SU-DHL-6 (cell line): Measurements from ENCODE around the gene PSMG1.

Experiments
- H2AFZ ChIP-seq: fragments of 200-600 bp; sonication (generic); 2 replicates; pipeline ENCODE4 v1.6.1; 2014; ENCODE audit warnings: low read depth, mild to moderate bottlenecking, moderate library complexity, mixed read lengths, antibody characterized with exemption, low read length; ENCODE audit not compliant: severe bottlenecking
- H3F3A ChIP-seq: fragments of 200-600 bp; shearing (Covaris generic); 2 replicates; pipeline ENCODE4 v1.6.0; 2016; ENCODE audit warnings: antibody characterized with exemption, mild to moderate bottlenecking; ENCODE audit not compliant: insufficient read depth
- H3K27ac ChIP-seq: fragments of 200-600 bp; sonication (generic); 2 replicates; pipeline ENCODE4 v1.5.1; 2016; ENCODE audit warnings: low read depth, mild to moderate bottlenecking, low read length, moderate library complexity, mixed read lengths
- H3K27me3 ChIP-seq: fragments of 200-600 bp; sonication (generic), shearing (Covaris generic); 2 replicates; pipeline ENCODE4 v1.6.0; 2014; ENCODE audit warnings: mild to moderate bottlenecking, low read length
- H3K36me3 ChIP-seq: fragments of 200-600 bp; sonication (generic); 2 replicates; pipeline ENCODE4 v1.6.1; 2014; ENCODE audit warnings: mild to moderate bottlenecking, low read length, mixed read lengths
- H3K4me2 ChIP-seq: fragments of 300-600, 200-600 bp; shearing (Covaris generic), sonication (generic); 2 replicates; pipeline ENCODE4 v1.6.0; 2014; ENCODE audit warnings: low read length, low read depth, mild to moderate bottlenecking; ENCODE audit not compliant: poor library complexity, severe bottlenecking
- H3K4me3 ChIP-seq: fragments of 200-600 bp; sonication (generic); 2 replicates; pipeline ENCODE4 v1.5.1; 2014; ENCODE audit warnings: antibody characterized with exemption, low read length, mild to moderate bottlenecking, mixed read lengths; ENCODE audit not compliant: insufficient read depth, poor library complexity, severe bottlenecking
- H3K79me2 ChIP-seq: fragments of 200-600 bp; sonication (generic); 2 replicates; pipeline ENCODE4 v1.6.1; 2014; ENCODE audit warnings: mild to moderate bottlenecking, low read length, moderate library complexity; ENCODE audit not compliant: insufficient read depth
- H3K9ac ChIP-seq: fragments of 200-600 bp; sonication (generic); 2 replicates; pipeline ENCODE4 v1.7.0; 2014; ENCODE audit warnings: mild to moderate bottlenecking, low read length
- H3K9me2 ChIP-seq: fragments of 200-600 bp; sonication (generic); replicated peaks from 2 replicates; pipeline ENCODE4 v1.6.1; 2014; ENCODE audit warnings: low read length; ENCODE audit not compliant: insufficient read depth
- H3K9me3 ChIP-seq: fragments of 200-600 bp; sonication (generic); 2 replicates; pipeline ENCODE4 v1.6.1; 2014; ENCODE audit warnings: low read length, mixed read lengths; ENCODE audit not compliant: insufficient read depth
- H4K20me1 ChIP-seq: fragments of 200-600 bp; sonication (generic); 2 replicates; pipeline ENCODE4 v1.6.1; 2014; ENCODE audit warnings: low read depth, mild to moderate bottlenecking, antibody characterized with exemption, low read length, moderate library complexity, mixed read lengths
- EZH2phosphoT487 ChIP-seq: fragments of 200-600 bp; sonication (generic), shearing (Covaris generic); conservative IDR thresholded peaks from 2 replicates; pipeline ENCODE4 v1.6.1; 2018; ENCODE audit warnings: mild to moderate bottlenecking, antibody characterized with exemption, low read length, moderate library complexity, mixed read lengths
- TF ChIP-seq, protein P1 (sequence below): fragments of 200-600 bp; sonication (generic); IDR thresholded peaks from one replicate; pipeline ENCODE4 v1.5.1; 2017; ENCODE audit warnings: antibody characterized with exemption, mild to moderate bottlenecking, low read length, moderate library complexity; ENCODE audit not compliant: insufficient read depth, poor library complexity, severe bottlenecking

PSMG1 gene

DNA sequence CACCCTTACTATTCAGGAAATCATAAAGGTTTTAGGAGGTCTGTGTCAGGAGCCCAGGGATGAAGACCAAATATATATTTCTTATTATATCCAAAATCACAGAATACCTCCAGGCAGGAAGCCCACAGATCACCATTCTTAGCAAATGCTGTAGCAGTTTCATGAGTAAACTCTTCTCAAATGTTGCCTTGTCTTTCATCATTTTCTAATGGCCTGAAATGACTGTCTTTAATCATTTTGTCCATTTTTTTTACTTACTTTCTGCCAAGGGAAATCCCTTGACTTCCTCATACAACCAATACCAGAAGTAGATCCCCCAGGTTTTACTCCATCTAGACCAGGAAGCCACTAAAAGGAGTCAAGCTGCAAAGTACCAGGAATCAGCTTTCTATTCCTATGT, 32.4 kb downstream of the PSMG1 start:
- no peaks in the 10 kb centered on the region for H3F3A ChIP-seq
- H3K9me3 ChIP-seq: no peaks in the 10 kb centered on the region
- no peaks in the 10 kb centered on the region for H3K79me2 ChIP-seq
- H3K27me3 ChIP-seq: no peaks in the 10 kb centered on the region
- no peaks in the 10 kb centered on the region for H4K20me1 ChIP-seq
- TF ChIP-seq, protein P1, sequence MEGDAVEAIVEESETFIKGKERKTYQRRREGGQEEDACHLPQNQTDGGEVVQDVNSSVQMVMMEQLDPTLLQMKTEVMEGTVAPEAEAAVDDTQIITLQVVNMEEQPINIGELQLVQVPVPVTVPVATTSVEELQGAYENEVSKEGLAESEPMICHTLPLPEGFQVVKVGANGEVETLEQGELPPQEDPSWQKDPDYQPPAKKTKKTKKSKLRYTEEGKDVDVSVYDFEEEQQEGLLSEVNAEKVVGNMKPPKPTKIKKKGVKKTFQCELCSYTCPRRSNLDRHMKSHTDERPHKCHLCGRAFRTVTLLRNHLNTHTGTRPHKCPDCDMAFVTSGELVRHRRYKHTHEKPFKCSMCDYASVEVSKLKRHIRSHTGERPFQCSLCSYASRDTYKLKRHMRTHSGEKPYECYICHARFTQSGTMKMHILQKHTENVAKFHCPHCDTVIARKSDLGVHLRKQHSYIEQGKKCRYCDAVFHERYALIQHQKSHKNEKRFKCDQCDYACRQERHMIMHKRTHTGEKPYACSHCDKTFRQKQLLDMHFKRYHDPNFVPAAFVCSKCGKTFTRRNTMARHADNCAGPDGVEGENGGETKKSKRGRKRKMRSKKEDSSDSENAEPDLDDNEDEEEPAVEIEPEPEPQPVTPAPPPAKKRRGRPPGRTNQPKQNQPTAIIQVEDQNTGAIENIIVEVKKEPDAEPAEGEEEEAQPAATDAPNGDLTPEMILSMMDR: no peak
- no peak for TF ChIP-seq EZH2phosphoT487
- no peak overlapping the region for H3K4me2 ChIP-seq
- no peak overlapping the region for H3K27ac ChIP-seq
- H2AFZ ChIP-seq: no peak overlapping the region
- no peak overlapping the region for H3K9ac ChIP-seq
- no peaks in the 10 kb centered on the region for H3K36me3 ChIP-seq
- no peaks in the 10 kb centered on the region for H3K9me2 ChIP-seq
- H3K4me3 ChIP-seq: no peak overlapping the region

DNA sequence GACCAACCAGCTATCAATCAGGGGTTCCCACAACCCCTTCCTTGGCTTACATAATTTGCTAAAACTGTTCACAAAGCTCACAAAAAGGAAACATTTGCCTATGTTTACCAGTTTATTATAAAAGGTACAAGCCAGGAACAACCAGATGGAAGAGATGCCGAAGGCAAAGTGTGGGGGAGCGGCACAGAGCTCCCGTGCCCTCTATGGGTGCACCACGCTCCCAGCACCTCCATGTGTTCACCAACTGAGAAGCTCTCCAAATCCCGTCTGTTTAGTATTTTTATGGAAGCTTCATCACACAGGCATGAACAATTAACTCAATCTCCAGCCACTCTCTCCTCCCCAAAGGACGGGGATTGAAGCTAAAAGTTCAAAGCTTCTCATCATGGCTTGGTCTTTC, 32.9 kb downstream of the PSMG1 start:
- Histone ChIP-seq H3K9me3 (no peaks in the 10 kb centered on the region), H3K9ac (no peak overlapping the region), H3K4me2 (no peak overlapping the region), H3K4me3 (no peak overlapping the region), H2AFZ (no peak overlapping the region), H3F3A (no peaks in the 10 kb centered on the region), H3K9me2 (no peaks in the 10 kb centered on the region), H3K79me2 (no peaks in the 10 kb centered on the region), H3K27me3 (no peaks in the 10 kb centered on the region), H4K20me1 (no peaks in the 10 kb centered on the region), H3K27ac (no peak overlapping the region), H3K36me3 (no peaks in the 10 kb centered on the region)
- TF ChIP-seq EZH2phosphoT487: no peak
- TF ChIP-seq, protein P1: no peak

DNA sequence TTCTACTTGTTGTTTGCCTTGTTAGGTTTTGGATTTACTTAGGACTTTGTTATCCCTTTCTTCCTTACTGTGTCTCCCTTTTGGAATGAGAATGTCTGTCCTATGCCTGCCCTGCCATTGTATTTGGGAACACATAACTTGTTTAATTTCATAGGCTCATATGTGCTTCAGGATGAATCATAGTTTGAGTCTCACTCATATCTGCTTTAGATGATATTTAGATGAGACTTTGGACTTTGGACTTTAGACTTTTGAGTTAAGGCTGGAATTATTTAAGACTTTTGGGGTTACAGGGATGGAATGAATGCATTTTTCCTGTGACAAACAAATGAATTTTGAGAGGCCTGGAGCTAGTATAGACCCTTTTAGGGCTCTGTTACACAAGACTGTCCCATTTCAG, 33.4 kb downstream of the PSMG1 start:
- H4K20me1 ChIP-seq: no peaks in the 10 kb centered on the region
- H3K9ac ChIP-seq: no peak overlapping the region
- no peaks in the 10 kb centered on the region for H3F3A ChIP-seq
- no peaks in the 10 kb centered on the region for H3K9me2 ChIP-seq
- no peak overlapping the region for H3K4me2 ChIP-seq
- no peak overlapping the region for H3K27ac ChIP-seq
- no peaks in the 10 kb centered on the region for H3K36me3 ChIP-seq
- no peaks in the 10 kb centered on the region for H3K79me2 ChIP-seq
- no peak overlapping the region for H3K4me3 ChIP-seq
- H2AFZ ChIP-seq: no peak overlapping the region
- H3K9me3 ChIP-seq: no peaks in the 10 kb centered on the region
- no peaks in the 10 kb centered on the region for H3K27me3 ChIP-seq
- TF ChIP-seq, protein P1: no peak
- TF ChIP-seq EZH2phosphoT487: no peak
